ENCODE results near the gene SLC25A1. TPM values are rescaled to one million over a fixed set of nuclear protein-coding genes. Genes with fewer than 3 reads are reported as not detected.

The SLC25A1 gene
- polyA plus RNA-seq, 1 donor from 2014 or later = 81.4 TPM

GRCh38 chr22:19223110-19223509, 44.6 kb upstream of the SLC25A1 start:
- H4K20me1 ChIP-seq (ENCODE audit: insufficient read depth) = no peaks in the 10 kb centered on the region
- no peaks in the 10 kb centered on the region for H3K27me3 ChIP-seq (ENCODE audit: insufficient read depth, low read depth, low read length)
- H3K9me2 ChIP-seq (ENCODE audit: insufficient read depth, low read length) = no peaks in the 10 kb centered on the region
- H3K4me2 ChIP-seq (ENCODE audit: low read length) = no peak overlapping the region
- no peaks in the 10 kb centered on the region for H3K79me2 ChIP-seq (replicated peaks; ENCODE audit: insufficient read depth, low read length)
- TF ChIP-seq TAF1 (IDR thresholded peaks at IDR 0.05; ENCODE audit: low read depth) (no peak), EP300 (conservative IDR thresholded peaks at IDR 0.05; ENCODE audit: poor library complexity, severe bottlenecking) (no peak), RAD21 (conservative IDR thresholded peaks at IDR 0.05) (no peak), EZH2 (IDR thresholded peaks at IDR 0.05; ENCODE audit: borderline replicate concordance, insufficient read depth, low read length, poor library complexity, severe bottlenecking) (no peak), REST (IDR thresholded peaks at IDR 0.05; ENCODE audit: borderline replicate concordance) (no peak), CTCF (IDR thresholded peaks at IDR 0.05; ENCODE audit: poor library complexity, severe bottlenecking) (no peak), SMC3 (conservative IDR thresholded peaks at IDR 0.05; ENCODE audit: poor library complexity) (no peak)
- no peak overlapping the region for H3K9ac ChIP-seq (ENCODE audit: low read length)
- no peaks in the 10 kb centered on the region for H3F3A ChIP-seq (ENCODE audit: insufficient read depth, low read length, poor library complexity, severe bottlenecking)
- H3K9me3 ChIP-seq (ENCODE audit: low read length) = no peaks in the 10 kb centered on the region
- H2AFZ ChIP-seq (ENCODE audit: low read depth, low read length) = no peak overlapping the region
- H3K27ac ChIP-seq (ENCODE audit: low read length) = no peak overlapping the region
- H3K36me3 ChIP-seq (ENCODE audit: insufficient read depth, low read length) = no peaks in the 10 kb centered on the region
- no peak overlapping the region for H3K4me3 ChIP-seq (ENCODE audit: low read length)

GRCh38 chr22:19222242-19223005, 43.9 kb upstream of the SLC25A1 start:
- Histone ChIP-seq H3K9ac (ENCODE audit: low read length) (no peak overlapping the region), H3K9me3 (ENCODE audit: low read length) (no peaks in the 10 kb centered on the region), H3K27me3 (ENCODE audit: insufficient read depth, low read depth, low read length) (no peaks in the 10 kb centered on the region), H2AFZ (ENCODE audit: low read depth, low read length) (no peak overlapping the region), H3F3A (ENCODE audit: insufficient read depth, low read length, poor library complexity, severe bottlenecking) (no peaks in the 10 kb centered on the region), H3K27ac (ENCODE audit: low read length) (no peak overlapping the region), H3K4me3 (ENCODE audit: low read length) (no peak overlapping the region), H3K9me2 (ENCODE audit: insufficient read depth, low read length) (no peaks in the 10 kb centered on the region), H3K79me2 (replicated peaks; ENCODE audit: insufficient read depth, low read length) (no peaks in the 10 kb centered on the region), H3K4me2 (ENCODE audit: low read length) (no peak overlapping the region), H4K20me1 (ENCODE audit: insufficient read depth) (no peaks in the 10 kb centered on the region), H3K36me3 (ENCODE audit: insufficient read depth, low read length) (no peaks in the 10 kb centered on the region)
- TF ChIP-seq REST (IDR thresholded peaks at IDR 0.05; ENCODE audit: borderline replicate concordance) (no peak), SMC3 (conservative IDR thresholded peaks at IDR 0.05; ENCODE audit: poor library complexity) (no peak), TAF1 (IDR thresholded peaks at IDR 0.05; ENCODE audit: low read depth) (no peak)

All from neural cell (in vitro differentiated cells).